Motor neuron (in vitro differentiated cells): ENCODE results near the gene PRPF40B. TPM values are rescaled to one million over a fixed set of nuclear protein-coding genes. Genes with fewer than 3 reads are reported as not detected.

ENCODE experiments used
- ATAC-seq, 8 experiments: fragments of 200-7000 bp; cut with Tn5 transposase; replicated peaks in 6 of 8; 2 replicates each; pipeline ENCODE4 v1.8.0; 2021; ENCODE audit warnings: mild to moderate bottlenecking in 8 of 8, moderate library complexity in 8 of 8
- H3K27ac ChIP-seq, 2 donors: fragments of 250-450 bp; sonication (Bioruptor Pico); 2 replicates each; pipeline ENCODE4 v1.9.0; 2021; ENCODE audit warnings: antibody characterized with exemption in 2 of 2, mild to moderate bottlenecking in 2 of 2, moderate library complexity in 1 of 2
- H3K4me1 ChIP-seq, 2 donors: fragments of 250-450 bp; sonication (Bioruptor Pico); replicated peaks in 1 of 2; 2 replicates each; pipeline ENCODE4 v1.6.1; 2021; ENCODE audit warnings: antibody characterized with exemption in 2 of 2, mild to moderate bottlenecking in 2 of 2, moderate library complexity in 1 of 2
- H3K4me3 ChIP-seq, 5 donors: fragments of 250-450 bp; sonication (Bioruptor Pico); 2 replicates each; pipeline ENCODE4 v1.9.0; 2021; ENCODE audit warnings: antibody characterized with exemption in 5 of 5, mild to moderate bottlenecking in 5 of 5, moderate library complexity in 4 of 5
- WGBS, 10 experiments: fragments of 450-650 bp; shearing (Covaris generic); methylation state at CpG; one replicate each; pipeline ENCODE4 v1.0.0; 2022; 5-methylcytosine and 5-hydroxymethylcytosine counted together
- in situ Hi-C, 9 experiments: fragments of 400-800 bp; cut with MboI; loops; one replicate each; pipeline ENCODE4 v1.15.0; 2021; ENCODE audit warnings: low sequenced_read_pairs in 9 of 9, low pct_unique_long_range_greater_than_20kb in 2 of 9; ENCODE audit not compliant: unreplicated experiment in 9 of 9
- total RNA-seq, 8 experiments: library from RNA; unstranded; fragments of 300-600 nt; gene quantifications; 2 replicates each; pipeline versions ENCODE4 v1.2.3 to v1.2.4, GENCODE V29; 2022

Gene PRPF40B
- 10 to 100 TPM in 6 of 8 experiments, 1 to 10 TPM in 2; 8.0 to 27.5 (median 20.1) TPM for total RNA-seq

DNA sequence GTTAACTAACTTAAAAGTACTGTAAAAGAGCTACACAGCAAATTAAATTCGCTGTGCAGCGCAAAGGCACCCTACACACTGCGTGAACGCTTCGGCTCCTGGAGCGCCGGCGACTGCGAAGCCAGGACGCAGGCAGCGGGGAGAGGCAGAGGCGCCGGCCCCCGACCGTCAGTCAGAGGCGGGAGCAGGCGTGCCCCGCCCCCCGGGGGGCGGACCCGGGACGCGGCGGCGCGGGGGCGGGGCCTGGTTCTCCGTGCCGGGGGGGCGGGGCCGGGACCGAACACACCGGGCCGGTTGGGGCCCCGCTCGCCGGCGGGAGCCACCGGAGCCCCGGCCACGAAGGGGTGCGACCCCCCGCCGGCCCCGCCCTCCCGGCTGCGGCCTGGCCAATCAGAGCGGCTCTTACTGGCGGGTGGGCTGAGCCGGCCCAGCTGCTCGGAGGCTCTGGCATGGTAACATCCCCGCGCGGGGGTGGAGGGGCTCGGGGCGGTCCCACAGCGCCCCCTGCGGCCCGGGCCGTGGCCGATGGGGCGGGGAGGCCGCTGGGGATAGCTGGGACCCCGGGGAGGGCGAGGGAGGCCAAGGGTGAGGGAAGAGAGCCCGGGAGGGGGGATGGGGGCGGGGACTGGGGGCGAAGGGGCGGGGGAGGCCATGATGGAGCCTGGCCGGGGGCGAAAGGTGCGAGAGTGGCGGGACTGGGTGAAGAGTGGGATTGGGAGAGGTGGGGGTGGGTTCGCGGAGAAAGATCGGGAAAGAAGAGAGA, at the start of gene PRPF40B:
PRPF40B (plus strand) TSS at position 420 of the 763 bp plus-strand sequence; CDS start at position 450, 30 bp downstream.
- WGBS, 10 experiments = 0% methylated on average over 1 to 5 of the region's 76 CpGs; no CpG with 5 or more reads in 8 of the 10 experiments
- ATAC-seq = peak; percentile 87 to 95 (median 91)
- H3K27ac ChIP-seq = peak within 1 kb of the TSS in 1 of 2 donors; percentile 19
- in situ Hi-C loops = no loop called here
- H3K4me1 ChIP-seq = peaks cover 3 to 9% of the 10 kb centered on the region in 2 donors
- H3K4me3 ChIP-seq = peak within 1 kb of the TSS; percentile 41 to 59 (median 53)

DNA sequence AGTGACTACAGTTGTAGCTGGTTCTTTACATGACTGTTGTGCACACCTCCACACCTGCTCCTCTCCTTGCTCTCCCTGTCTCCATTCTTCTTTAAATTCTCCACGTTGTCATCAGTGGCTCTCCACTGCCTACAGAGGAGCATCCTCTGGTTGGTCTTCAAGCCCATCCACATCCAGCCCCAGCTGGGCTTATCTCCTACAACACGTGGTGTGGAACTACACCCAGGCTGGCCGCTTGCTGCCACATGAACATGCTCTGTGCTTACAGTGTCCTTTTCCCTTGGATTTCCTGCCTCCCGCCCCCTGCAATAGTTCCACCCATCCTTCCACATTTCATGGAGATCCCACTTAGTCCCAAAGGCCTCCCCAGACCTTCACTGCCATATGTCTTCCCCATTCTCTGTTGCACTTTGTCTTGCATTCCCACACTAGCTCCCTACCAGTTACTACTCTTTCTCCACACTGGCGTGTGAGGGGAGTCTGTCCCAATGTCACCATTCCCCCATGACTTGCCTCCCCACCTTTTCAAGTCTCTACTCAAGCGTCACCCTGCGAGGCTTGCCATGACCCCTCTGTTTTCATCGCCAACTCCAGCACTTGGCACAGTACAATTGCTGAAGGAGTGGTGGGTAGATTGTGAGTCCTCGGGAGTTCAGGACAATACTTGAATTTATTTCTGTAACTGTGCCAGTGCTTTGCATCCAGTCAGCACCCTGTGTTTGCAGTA, 45.6 kb upstream of the PRPF40B start:
- H3K27ac ChIP-seq = no peak overlapping the region
- H3K4me3 ChIP-seq = no peak overlapping the region
- WGBS, 10 experiments = 0 to 100% (median 63%) methylated on average over 1 to 5 of the region's 9 CpGs; no CpG with 5 or more reads in 1 of the 10 experiments
- ATAC-seq = no peak
- in situ Hi-C loops = no loop called here
- peaks cover 16 to 18% of the 10 kb centered on the region in 2 donors for H3K4me1 ChIP-seq

DNA sequence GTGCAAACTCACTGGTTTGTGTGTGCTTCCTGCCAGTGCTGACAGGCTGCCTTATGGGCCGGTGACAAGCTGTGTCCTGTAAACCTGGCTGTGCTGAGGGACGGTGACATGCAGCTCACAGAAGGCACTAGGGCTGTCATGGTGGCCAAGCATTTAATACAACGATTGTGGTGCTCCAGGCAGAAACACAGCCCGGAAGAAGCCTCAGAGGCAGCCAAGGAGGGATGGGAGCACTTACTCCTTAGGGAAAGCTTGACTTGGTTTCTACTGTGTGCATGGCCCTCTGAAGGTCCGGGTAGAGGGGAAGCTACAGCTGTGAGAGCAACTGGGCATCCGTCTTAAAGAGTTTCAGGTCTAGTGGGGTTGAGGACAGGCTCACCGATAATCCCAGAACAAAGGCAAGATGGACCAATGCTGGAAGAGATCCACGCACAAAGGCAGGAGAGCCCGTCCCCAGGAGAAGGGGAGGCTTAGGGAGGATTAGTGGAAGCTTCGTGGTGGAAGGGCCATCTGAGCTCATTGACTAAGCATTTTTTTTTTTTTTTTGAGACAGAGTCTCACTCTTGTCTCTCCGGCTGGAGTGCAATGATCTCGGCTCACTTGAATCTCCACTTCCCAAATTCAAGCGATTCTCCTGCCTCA, 44.8 kb upstream of the PRPF40B start:
- H3K4me1 ChIP-seq = peaks cover 16 to 18% of the 10 kb centered on the region in 2 donors
- no peak for ATAC-seq
- H3K4me3 ChIP-seq = no peak overlapping the region
- 84 to 100% (median 91%) methylated on average over 2 to 9 of the region's 13 CpGs; no CpG with 5 or more reads in 2 of the 10 experiments for WGBS, 10 experiments
- in situ Hi-C loops = no loop called here
- no peak overlapping the region for H3K27ac ChIP-seq

DNA sequence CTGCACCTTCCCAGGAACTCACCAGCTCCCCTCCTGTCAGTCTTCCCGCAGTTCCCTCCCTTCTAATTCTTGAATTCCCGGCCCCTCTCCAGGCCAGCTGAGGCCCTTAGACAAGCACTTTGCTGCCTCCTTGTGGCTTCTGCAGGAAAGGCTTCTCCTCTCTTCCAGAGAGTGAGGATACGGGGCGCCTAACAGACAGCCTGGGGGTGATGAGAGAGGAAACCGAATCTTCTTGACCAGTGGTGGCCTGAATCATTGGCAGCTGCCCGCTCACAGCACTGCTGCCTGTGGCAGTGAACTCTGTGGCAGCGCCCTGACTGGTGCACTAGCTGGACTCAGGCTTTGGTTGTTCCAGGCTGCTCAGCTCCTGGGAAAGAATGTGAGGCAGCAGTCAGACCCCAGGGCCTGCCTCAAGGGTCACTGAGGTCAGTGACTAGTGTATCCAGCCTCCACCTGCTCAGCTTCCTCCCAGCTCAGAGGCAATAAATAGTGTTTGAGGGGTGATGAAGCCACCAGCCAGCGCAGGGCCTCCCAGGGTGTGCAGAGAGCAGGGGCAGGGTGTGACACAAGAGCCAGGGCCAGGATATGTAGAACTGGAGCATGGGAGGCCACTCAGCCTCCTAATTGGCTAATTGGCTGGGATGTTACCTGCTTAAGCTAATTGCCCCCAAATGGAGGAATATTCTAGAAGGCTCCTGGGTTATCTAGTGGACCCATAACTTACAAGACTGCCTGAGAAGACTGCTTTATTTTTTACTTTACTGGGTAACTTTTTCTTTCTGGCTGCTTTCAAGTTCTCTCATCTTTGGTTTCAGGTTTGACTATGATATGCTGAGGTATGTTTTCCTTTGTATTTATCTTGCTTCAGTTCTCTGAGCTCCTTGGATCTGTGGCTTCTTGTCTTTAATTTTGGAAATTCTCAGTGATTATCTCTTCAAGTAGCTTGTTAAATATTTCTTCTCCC, 42.5 kb upstream of the PRPF40B start:
- WGBS, 10 experiments = 0 to 50% (median 18%) methylated on average over 1 to 4 of the region's 8 CpGs; no CpG with 5 or more reads in 2 of the 10 experiments
- Histone ChIP-seq H3K4me3 (peak overlapping the region in 1 of 5 donors; percentile 10), H3K4me1 (peaks cover 16 to 18% of the 10 kb centered on the region in 2 donors), H3K27ac (peak overlapping the region in 1 of 2 donors; percentile 28)
- in situ Hi-C loops = no loop called here
- ATAC-seq = peak; percentile 94 to 100 (median 96)

DNA sequence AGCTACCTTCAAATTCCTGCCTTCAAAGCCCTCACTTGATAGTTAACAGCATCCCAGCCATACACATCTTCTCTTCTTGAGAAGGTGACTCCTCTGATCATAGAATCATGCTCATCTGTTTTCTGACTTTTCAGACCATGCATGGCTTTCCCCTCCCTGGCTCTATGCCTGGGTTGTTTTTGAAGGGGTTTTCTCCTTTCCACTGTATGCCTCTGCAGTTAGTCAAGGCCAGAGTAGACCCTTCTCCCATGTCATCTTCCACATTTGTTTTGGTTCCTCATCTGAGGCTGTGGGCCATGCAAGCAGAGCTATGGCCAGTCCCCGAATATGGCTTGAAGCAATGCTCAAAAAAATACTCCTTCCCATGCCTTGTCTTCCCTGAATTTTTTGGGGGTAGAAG, 41.2 kb upstream of the PRPF40B start:
- in situ Hi-C loops = no loop called here
- no peak overlapping the region for H3K4me3 ChIP-seq
- WGBS, 10 experiments = 60 to 100% (median 83%) methylated on average over 1 of the region's 1 CpG; no CpG with 5 or more reads in 5 of the 10 experiments
- no peak for ATAC-seq
- peaks cover 16 to 18% of the 10 kb centered on the region in 2 donors for H3K4me1 ChIP-seq
- no peak overlapping the region for H3K27ac ChIP-seq

DNA sequence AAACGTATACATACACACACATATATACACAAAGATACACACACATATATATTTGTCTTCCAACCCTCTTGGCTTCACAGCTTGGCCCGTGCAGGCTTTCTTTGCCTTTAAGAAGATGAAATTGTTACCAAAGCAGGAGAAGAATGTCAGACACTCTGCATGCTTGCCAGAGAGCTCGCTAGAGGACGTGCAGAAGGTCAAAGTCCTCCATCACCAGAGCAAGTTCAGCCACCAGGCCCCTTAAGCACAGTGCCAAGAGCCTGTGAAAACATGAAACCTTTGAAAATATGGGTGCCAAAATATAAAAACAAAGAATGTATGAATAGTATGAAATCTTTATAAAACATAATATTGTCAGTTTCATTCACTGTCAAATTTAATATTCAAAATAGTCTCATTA, 40.5 kb upstream of the PRPF40B start:
- no peak overlapping the region for H3K4me3 ChIP-seq
- peaks cover 16 to 18% of the 10 kb centered on the region in 2 donors for H3K4me1 ChIP-seq
- H3K27ac ChIP-seq = no peak overlapping the region
- in situ Hi-C loops = no loop called here
- no peak for ATAC-seq
- 25 to 92% (median 63%) methylated on average over 1 to 4 of the region's 4 CpGs; no CpG with 5 or more reads in 3 of the 10 experiments for WGBS, 10 experiments

DNA sequence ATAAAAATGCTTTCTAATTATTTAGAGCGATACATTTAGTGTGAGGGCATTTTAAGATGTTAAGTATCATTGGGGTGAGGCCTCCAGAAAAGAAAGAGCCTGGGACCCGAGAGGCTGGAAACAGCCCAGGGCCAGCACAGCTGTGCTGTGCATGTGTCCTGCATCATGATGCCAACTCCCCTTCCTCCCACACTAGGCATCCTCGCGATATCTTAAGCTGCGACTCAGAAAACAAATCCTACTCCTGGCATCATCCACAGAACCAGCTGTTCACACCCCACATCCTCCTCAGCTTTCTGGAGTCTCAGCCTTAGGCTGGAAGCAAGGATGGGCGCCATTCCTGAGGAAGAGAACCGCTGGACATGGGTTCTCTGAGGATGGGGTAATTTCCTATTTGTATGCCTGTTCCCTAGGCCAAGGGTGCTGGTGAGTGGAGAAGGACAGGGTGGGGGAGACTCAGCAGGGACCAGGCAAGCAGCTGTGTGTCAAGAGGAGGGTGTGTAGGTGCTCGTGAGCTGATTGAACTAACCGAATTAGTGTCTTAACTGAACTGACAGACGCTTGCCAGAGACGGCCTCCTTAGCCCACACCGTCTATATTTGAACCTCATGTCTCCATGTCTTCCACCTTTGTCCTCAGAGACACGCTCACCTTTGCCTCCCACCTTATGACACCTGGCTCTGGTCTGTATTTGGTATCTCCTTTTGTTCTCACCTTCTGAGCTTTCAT, 39.8 kb upstream of the PRPF40B start:
- WGBS, 10 experiments = 37 to 100% (median 88%) methylated on average over 1 to 9 of the region's 13 CpGs; no CpG with 5 or more reads in 1 of the 10 experiments
- ATAC-seq = no peak

DNA sequence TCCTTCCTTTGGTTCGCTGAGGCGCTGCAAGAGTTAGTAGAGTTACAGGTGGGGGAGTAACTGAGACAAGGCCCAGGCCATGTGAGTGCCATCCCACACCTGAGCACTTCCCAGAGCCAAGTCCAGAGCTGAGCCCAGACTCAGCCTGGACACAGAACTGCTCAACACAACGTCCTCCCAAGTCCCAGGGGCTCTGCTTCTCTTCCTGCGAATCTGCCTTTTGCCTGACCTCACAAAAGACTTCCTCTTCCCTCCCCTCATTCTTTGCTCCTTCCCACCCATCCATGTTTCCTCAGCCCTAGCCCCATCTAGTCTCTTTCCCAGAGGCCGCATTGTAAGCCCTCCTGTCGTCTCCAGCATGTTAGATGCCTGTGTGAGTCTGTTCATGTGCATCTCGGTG, 38.8 kb upstream of the PRPF40B start:
- in situ Hi-C loops = no loop called here
- Histone ChIP-seq H3K4me3 (no peak overlapping the region), H3K27ac (no peak overlapping the region), H3K4me1 (peaks cover 16 to 18% of the 10 kb centered on the region in 2 donors)
- no peak for ATAC-seq
- 40 to 100% (median 90%) methylated on average over 1 to 5 of the region's 7 CpGs; no CpG with 5 or more reads in 2 of the 10 experiments for WGBS, 10 experiments

More for the DNA sequence above, 39.8 kb upstream of the PRPF40B start:
- Histone ChIP-seq H3K4me1 (peaks cover 16 to 18% of the 10 kb centered on the region in 2 donors), H3K4me3 (no peak overlapping the region), H3K27ac (no peak overlapping the region)
- in situ Hi-C loops = no loop called here

DNA sequence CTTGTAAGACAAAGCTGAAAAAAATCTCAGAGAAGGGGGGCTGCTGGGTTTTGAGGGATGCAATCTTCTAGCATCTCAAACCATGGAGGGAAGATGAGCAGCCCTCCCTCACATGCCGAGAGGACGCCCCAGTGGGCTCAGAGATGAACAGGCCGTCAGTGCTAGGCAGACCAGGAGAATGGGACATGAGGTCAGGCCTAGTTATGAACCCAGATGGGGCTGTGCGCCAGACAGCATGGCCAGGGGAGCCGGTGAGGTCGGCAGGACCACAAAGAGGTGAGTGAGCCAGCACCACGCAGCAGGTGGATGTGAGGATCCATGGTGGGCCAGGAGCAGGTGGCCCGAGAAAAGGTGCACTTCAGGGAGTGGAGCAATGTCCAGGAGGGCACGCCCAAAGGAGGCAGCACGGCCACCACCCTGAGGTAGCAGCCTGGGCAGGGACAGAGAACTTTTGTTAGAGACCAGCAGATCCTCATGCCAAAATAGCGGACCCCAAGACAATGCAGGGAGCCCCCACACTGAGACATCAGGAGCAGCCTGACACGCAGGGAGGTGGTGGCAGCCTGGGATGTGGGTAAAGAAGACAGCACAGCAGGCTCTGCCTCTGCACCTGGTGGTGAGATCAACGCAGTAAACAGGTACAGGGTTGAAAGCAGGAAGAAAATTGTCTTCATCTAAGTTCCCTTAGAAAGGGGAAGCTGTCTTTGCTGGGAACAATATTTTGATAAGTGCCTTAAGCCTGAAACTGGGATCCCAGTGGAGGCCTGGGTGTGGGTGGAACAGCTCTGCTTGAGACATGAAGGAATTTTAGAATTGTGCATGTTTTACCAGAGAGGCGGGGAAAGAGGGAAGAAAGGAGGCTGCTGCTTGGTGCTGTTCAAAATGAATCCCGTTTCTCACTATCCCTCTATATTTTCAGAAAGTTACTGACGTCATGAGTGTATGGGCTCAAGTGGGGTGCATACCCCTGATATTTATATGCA, 37.6 kb upstream of the PRPF40B start:
- H3K27ac ChIP-seq = no peak overlapping the region
- H3K4me3 ChIP-seq = no peak overlapping the region
- in situ Hi-C loops = no loop called here
- peaks cover 7 to 11% of the 10 kb centered on the region in 2 donors for H3K4me1 ChIP-seq
- 24 to 84% (median 78%) methylated on average over 3 to 7 of the region's 16 CpGs; no CpG with 5 or more reads in 3 of the 10 experiments for WGBS, 10 experiments
- ATAC-seq = peak in 3 of 8 experiments; percentile 80 to 90 (median 89)

DNA sequence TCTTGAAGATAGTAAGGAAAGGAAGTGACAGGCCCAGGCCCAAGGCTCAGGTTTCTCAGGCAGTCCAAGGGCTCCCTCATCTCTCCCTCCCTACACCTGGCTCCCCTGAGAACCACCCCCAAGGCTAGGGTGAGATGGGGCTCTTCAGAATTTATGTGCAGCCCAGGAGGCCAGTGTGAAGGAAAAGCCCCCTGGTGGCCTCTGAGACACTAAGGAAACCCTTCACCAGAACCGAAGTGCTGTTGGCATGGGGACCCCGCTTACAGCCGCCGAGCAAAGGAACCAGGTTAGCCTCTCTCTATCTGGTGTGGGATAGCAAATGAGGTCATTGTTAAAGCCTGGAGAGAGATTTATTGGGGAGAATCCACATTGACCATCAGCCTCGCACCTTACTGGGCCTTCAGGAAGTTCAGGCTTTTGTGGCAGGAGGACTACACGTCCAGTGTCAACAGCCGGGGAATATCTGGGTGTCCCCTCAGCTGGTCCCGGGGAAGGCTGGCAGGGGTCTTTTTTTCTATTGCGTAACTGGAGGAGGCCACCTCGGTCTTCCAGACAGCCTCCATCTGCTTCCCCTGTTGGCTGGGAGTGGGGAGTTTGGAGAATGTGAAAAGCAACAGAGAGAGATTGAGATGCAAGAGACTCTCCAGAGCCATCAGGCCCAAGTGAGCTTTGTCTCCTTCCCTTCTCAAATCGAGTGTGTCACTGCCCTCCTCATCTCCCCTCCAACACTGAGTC, 36.0 kb upstream of the PRPF40B start:
- ATAC-seq = no peak
- whole genome bisulfite sequencing, 10 experiments = 40 to 96% (median 82%) methylated on average over 1 to 7 of the region's 11 CpGs; no CpG with 5 or more reads in 3 of the 10 experiments
- H3K27ac ChIP-seq = no peak overlapping the region
- no peak overlapping the region for H3K4me3 ChIP-seq
- H3K4me1 ChIP-seq = no peaks in the 10 kb centered on the region
- in situ Hi-C loops = no loop called here
